ENCODE data around the gene NPFFR1.
"Not testable (repeated sequence)": the region's sequence is repeated elsewhere in the genome, so short reads cannot be mapped to it uniquely, and the experiment has no call there.

NPFFR1 gene

DNA sequence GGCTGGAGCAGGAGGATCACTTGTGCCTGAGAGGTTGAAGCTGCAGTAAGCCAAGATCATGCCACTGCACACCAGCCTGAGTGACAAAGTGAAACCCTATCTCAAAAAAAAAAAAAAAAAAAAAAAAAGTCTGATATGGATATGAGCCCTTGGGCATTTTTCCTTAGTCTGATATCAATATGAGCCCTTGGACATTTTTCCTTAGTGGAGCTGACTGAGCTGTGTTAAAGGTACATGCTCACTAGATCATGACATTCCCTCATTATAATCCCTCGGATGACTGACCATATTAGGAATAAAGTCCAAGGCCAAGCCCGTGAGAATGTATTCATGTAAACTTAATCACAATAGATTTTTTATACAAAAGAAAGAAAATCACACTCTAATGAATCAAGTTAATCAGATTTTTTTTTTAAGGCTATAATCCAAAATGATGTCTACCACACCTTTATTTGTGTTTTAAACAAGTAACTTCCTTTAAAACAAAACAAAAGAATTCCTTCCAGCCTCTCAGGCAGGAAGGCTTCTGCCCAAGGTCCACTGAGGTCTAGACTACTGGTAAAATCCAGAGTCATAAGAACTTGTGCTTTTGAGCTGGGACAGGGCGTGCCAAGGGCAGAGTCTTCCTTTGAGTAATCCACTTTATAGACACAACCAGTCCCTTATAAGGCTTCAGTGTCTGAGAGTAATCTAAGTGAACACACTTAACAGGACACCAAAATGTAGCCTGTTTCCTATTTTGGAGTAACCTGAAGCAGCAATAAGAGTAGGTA is 56.1 kb downstream of the NPFFR1 start:
- no peak overlapping the region for H3K27ac Mint-ChIP-seq
- H3K4me3 Mint-ChIP-seq: no peak overlapping the region
- H3K36me3 Mint-ChIP-seq (ENCODE audit: low read depth): peaks cover 12% of the 10 kb centered on the region
- no peaks in the 10 kb centered on the region for H3K9me3 Mint-ChIP-seq
- H3K27me3 Mint-ChIP-seq: no peaks in the 10 kb centered on the region
- intact Hi-C loops (cut with micrococcal nuclease): no loop called here
- H3K4me1 Mint-ChIP-seq (ENCODE audit: low read depth): peaks cover 10% of the 10 kb centered on the region

DNA sequence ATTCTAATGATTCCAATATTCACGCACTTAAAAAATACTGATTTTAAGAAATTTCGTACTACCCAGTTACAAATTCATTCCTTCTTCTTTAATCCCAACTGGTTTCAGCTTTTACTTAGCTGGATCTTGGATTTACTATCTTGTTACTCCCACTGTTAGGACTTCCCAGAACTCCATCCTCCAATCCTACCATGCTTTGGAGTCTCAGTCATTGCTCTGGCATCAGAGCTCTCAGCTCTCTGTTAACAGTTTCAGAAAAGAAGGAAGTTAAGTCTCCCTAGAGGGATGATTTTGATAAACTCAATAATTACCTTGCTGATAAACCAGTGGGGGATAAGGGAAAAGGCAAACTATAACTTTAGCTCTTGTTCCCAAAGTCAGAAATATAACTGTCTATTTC is 60.1 kb downstream of the NPFFR1 start:
- H3K9me3 Mint-ChIP-seq: no peaks in the 10 kb centered on the region
- intact Hi-C loops (cut with micrococcal nuclease): loop anchor here (5.0 kb wide), 1 partner anchor 49 kb away; no protein-coding TSS in a partner anchor
- H3K36me3 Mint-ChIP-seq (ENCODE audit: low read depth): peaks cover under 1% of the 10 kb centered on the region
- H3K27ac Mint-ChIP-seq: no peak overlapping the region
- no peaks in the 10 kb centered on the region for H3K27me3 Mint-ChIP-seq
- peaks cover 8% of the 10 kb centered on the region for H3K4me1 Mint-ChIP-seq (ENCODE audit: low read depth)
- no peak overlapping the region for H3K4me3 Mint-ChIP-seq

DNA sequence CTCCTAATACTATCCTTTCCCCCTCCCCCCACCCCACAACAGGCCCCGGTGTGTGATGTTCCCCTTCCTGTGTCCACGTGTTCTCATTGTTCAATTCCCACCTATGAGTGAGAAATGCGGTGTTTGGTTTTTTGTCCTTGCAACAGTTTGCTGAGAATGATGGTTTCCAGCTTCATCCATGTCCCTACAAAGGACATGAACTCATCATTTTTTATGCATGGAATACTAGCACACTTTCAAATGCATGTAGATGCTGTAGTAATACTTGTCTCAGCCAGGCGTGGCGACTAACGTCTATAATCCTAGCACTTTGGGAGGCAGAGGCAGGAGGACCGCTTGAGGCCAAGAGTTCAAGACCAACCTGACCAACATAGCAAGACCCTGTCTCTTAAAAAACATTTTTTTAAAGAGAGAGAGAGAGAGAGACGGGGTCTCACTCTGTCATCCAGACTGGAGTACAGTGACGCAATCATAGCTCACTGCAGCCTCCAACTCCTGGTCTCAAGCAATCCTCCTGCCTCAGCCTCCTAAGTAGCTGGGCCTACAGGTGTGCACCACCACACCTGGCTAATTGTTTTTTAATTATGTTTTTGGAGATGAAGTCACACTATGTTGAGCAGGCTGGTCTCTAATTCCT is 60.9 kb downstream of the NPFFR1 start:
- H3K4me3 Mint-ChIP-seq; H3K36me3 Mint-ChIP-seq (ENCODE audit: low read depth); H3K27ac Mint-ChIP-seq; H3K9me3 Mint-ChIP-seq; H3K27me3 Mint-ChIP-seq; H3K4me1 Mint-ChIP-seq (ENCODE audit: low read depth): not testable (repeated sequence)
- intact Hi-C loops (cut with micrococcal nuclease): loop anchor here (5.0 kb wide), 1 partner anchor 49 kb away; no protein-coding TSS in a partner anchor

DNA sequence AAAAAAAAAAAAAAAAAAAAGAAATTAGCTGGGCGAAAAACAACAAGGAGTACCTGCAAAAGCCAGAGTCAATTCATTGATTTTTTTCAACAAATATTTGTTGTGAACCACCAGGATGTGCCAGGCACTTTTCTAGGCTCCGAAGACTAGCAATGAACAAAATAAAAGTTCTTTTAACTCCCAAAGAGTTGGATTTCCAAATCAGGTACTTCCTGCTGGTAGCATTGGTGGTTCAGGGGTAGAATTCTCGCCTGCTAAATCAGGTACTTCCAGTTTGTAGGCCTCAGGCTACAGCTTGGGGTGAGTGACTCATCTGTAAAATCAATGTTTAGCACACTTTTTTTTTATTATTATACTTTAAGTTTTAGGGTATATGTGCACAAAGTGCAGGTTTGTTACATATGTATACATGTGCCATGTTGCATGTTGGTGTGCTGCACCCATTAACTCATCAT is 61.4 kb downstream of the NPFFR1 start:
- H3K27me3 Mint-ChIP-seq: no peaks in the 10 kb centered on the region

DNA sequence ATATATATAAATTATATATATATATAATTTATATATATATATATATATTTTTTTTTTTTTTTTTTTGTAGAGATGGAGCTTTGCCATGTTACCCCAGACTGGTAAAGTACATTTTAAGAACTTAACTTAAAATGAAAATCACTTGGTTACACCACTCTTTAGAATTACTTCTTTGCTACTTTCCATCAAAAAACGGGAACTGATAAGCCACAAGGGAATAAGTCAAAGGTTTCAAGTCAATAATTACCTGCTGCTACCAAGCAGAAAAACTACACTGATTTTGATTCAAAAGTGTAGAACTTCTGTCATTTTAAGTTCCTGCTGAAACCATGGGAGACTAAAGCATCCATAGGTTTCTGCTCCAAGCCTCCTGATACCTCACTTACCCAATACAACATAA is 62.8 kb downstream of the NPFFR1 start:
- peaks cover 8% of the 10 kb centered on the region for H3K4me1 Mint-ChIP-seq (ENCODE audit: low read depth)
- H3K9me3 Mint-ChIP-seq: no peaks in the 10 kb centered on the region
- H3K27ac Mint-ChIP-seq: no peak overlapping the region
- H3K36me3 Mint-ChIP-seq (ENCODE audit: low read depth): peaks cover 10% of the 10 kb centered on the region
- no peaks in the 10 kb centered on the region for H3K27me3 Mint-ChIP-seq
- no peak overlapping the region for H3K4me3 Mint-ChIP-seq
- intact Hi-C loops (cut with micrococcal nuclease): loop anchor here (1.0 to 5.0 kb wide), 2 partner anchors 51 to 143 kb away; no protein-coding TSS in a partner anchor

More for the DNA sequence above, 61.4 kb downstream of the NPFFR1 start:
- no peak overlapping the region for H3K27ac Mint-ChIP-seq
- no peak overlapping the region for H3K4me3 Mint-ChIP-seq
- intact Hi-C loops (cut with micrococcal nuclease): loop anchor here (5.0 kb wide), 1 partner anchor 50 kb away; no protein-coding TSS in a partner anchor
- peaks cover 8% of the 10 kb centered on the region for H3K4me1 Mint-ChIP-seq (ENCODE audit: low read depth)
- H3K9me3 Mint-ChIP-seq: no peaks in the 10 kb centered on the region
- H3K36me3 Mint-ChIP-seq (ENCODE audit: low read depth): peaks cover 8% of the 10 kb centered on the region

DNA sequence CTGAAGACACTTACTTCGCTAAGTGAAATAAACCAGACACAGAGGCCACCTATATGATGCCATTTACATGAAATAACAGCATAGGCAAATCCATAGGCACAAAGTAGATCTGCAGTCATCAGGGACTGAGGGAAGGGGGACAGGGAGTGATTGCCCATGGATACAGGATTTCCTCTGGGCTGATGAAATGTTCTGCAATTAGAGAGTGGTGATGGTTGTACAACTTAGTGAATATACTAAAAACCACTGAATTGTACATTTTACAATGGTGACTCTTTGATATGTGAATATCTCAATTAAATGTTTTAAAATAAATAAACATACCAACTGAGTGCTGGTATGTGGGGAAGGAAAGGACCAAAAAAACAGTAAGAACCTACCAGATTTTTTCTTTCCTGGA is 70.9 kb downstream of the NPFFR1 start:
- Mint-ChIP-seq H3K27me3 (no peaks in the 10 kb centered on the region), H3K4me1 (ENCODE audit: low read depth) (no peaks in the 10 kb centered on the region), H3K4me3 (no peak overlapping the region), H3K36me3 (ENCODE audit: low read depth) (peaks cover 43% of the 10 kb centered on the region), H3K9me3 (no peaks in the 10 kb centered on the region), H3K27ac (no peak overlapping the region)
- intact Hi-C loops (cut with micrococcal nuclease): no loop called here

DNA sequence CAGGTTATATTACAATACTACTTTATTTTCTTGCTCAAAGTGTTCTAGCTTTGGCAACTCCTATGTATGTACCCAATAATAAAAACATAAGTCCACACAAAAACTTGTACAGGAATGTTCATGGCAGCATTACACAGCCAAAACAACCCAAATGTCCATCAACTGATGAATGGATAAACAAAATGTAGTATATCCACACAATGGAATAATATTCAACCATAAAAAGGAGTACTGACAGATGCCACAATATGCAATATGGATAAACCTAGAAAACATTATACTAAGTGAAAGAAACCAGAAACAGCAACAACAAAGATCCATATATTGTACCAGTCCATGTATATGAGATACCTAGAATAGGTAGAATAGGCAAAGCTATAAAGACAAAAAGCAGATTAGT is 71.5 kb downstream of the NPFFR1 start:
- no peaks in the 10 kb centered on the region for H3K9me3 Mint-ChIP-seq
- no peak overlapping the region for H3K27ac Mint-ChIP-seq
- H3K4me1 Mint-ChIP-seq (ENCODE audit: low read depth): no peaks in the 10 kb centered on the region
- H3K27me3 Mint-ChIP-seq: no peaks in the 10 kb centered on the region
- intact Hi-C loops (cut with micrococcal nuclease): no loop called here
- peaks cover 43% of the 10 kb centered on the region for H3K36me3 Mint-ChIP-seq (ENCODE audit: low read depth)
- H3K4me3 Mint-ChIP-seq: no peak overlapping the region

DNA sequence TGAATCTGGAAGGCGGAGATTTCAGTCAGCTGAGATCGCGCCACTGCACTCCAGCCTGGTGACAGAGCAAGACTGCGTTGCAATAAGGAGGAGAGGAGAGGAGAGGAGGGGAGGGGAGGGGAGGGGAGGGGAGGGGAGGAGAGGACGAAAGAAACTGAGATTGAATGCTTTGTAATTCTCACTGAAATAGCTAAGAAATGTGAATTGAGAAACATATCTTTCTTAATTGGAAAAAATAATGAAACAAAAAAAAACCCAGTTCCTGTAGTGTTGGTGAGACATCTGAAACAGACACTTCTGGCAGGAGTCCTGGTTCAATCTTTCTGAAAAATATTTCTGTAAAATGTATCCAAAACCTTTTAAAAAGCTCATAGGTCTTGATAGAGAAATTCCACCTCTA is 77.0 kb downstream of the NPFFR1 start:
- Mint-ChIP-seq H3K27ac (no peak overlapping the region), H3K36me3 (ENCODE audit: low read depth) (peaks cover 59% of the 10 kb centered on the region), H3K27me3 (no peaks in the 10 kb centered on the region), H3K4me1 (ENCODE audit: low read depth) (no peaks in the 10 kb centered on the region), H3K9me3 (no peaks in the 10 kb centered on the region), H3K4me3 (no peak overlapping the region)
- intact Hi-C loops (cut with micrococcal nuclease): no loop called here

DNA sequence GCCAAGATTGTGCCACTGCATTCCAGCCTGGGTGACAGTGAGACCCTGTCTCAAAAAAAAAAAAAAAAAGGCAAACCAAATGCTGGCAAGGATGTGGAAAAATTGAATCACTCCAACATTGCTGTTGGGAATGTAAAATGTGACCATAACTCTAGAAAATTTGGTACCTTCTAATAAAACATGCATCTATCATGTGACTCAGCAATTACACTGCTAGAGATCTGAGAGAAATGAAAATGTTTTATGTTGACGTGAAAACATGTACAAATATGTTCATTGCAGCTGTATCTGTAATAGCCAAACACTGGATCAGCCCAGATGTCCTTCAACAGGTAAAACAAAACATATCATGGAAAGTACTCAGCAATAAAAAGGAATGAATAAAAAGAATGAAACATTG is 82.7 kb downstream of the NPFFR1 start:
- no peaks in the 10 kb centered on the region for H3K9me3 Mint-ChIP-seq
- H3K4me1 Mint-ChIP-seq (ENCODE audit: low read depth): peaks cover 9% of the 10 kb centered on the region
- H3K4me3 Mint-ChIP-seq: no peak overlapping the region
- H3K36me3 Mint-ChIP-seq (ENCODE audit: low read depth): peaks cover 37% of the 10 kb centered on the region
- intact Hi-C loops (cut with micrococcal nuclease): no loop called here
- no peaks in the 10 kb centered on the region for H3K27me3 Mint-ChIP-seq
- no peak overlapping the region for H3K27ac Mint-ChIP-seq

DNA sequence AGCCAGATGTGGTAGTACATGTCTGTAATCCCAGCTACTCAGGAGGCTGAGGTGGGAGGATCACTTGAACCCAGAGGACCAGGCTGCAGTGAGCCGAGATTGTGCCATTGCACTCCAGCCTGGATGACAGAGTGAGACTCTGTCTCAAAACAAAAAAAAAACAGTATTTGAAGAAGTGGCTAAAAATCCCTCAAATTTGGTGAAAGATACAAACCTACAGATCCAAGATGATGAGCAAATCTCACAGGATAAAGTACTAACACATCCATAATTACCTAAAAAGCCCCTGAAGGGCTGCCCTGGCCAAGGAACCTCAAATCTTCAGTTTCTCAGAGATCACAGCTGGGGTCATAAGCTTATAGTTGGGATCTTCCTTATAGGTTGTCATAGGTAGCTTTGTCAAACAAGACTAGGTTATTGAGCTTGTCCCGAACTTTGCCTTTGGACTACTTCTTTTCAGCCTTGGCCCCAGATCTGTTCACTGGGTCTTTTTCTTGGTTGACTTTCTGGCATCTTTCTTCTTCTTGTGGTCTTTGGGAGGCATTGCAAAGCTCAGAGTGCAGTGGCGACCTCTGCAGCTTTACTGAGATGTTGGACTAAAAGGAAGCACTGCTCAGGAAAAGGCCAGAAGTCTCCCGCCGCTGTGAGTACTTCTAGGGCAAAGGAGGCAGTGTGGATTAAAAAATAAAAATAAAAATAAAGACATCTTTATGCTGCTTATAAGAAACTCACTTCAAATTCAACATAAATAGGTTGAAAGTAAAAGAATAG is 84.9 kb downstream of the NPFFR1 start:
- Mint-ChIP-seq H3K9me3 (no peaks in the 10 kb centered on the region), H3K4me1 (ENCODE audit: low read depth) (peaks cover 15% of the 10 kb centered on the region), H3K4me3 (no peak overlapping the region), H3K27me3 (no peaks in the 10 kb centered on the region), H3K36me3 (ENCODE audit: low read depth) (peaks cover 26% of the 10 kb centered on the region), H3K27ac (no peak overlapping the region)
- intact Hi-C loops (cut with micrococcal nuclease): no loop called here

Measured in dendritic cell treated with granulocyte-macrophage colony-stimulating factor and Interleukin-4, amounts not matched to agents 40 ng/mL and 50 ng/mL, for 4 days (primary cell).